Adrenal gland (tissue), 12 donors: ENCODE data around the gene SULT2A1. TPM values are rescaled to one million over a fixed set of nuclear protein-coding genes. Genes with fewer than 3 reads are reported as not detected.
A peak's percentile ranks its signal among the peaks of the same experiment; 100 is the strongest.
"Not testable (repeated sequence)": the region's sequence is repeated elsewhere in the genome, so short reads cannot be mapped to it uniquely, and the experiment has no call there.

ENCODE experiments used
- DNase-seq, 7 donors: peaks; one replicate each; pipeline ENCODE4 v3.0.0-alpha.2; 2019 to 2020
- H3K27ac ChIP-seq, 5 donors: fragments of 200-600 bp; sonication (generic) in 4 of 5; 1 replicate in 3 of 5; 2 replicates in 2 of 5; pipeline versions ENCODE4 v1.5.1 to v1.8.0; 2016 to 2020; ENCODE audit warnings: mild to moderate bottlenecking in 1 of 5
- H3K27me3 ChIP-seq: fragments of 200-600 bp; 2 replicates; pipeline ENCODE4 v1.8.0; 2021
- H3K36me3 ChIP-seq, 2 donors: fragments of 200-600 bp; replicated peaks in 1 of 2; 1 replicate in 1 of 2; 2 replicates in 1 of 2; pipeline versions ENCODE4 v1.5.1 to v1.8.0; 2018 to 2022
- H3K4me1 ChIP-seq, 2 donors: fragments of 200-600 bp; replicated peaks in 1 of 2; 1 replicate in 1 of 2; 2 replicates in 1 of 2; pipeline versions ENCODE4 v1.5.1 to v1.8.0; 2018 to 2021
- H3K4me3 ChIP-seq, 4 donors: fragments of 200-600 bp; sonication (generic) in 3 of 4; one replicate each; pipeline ENCODE4 v1.5.1; 2016 to 2018
- H3K9me3 ChIP-seq, 3 donors: fragments of 200-600 bp; sonication (generic) in 1 of 3; replicated peaks in 1 of 3; 1 replicate in 2 of 3; 2 replicates in 1 of 3; pipeline versions ENCODE4 v1.5.1 to v1.8.0; 2016 to 2021
- CTCF ChIP-seq, 6 experiments: fragments of 450-650 bp in 4 of 6; fragments of 200-600 bp in 2 of 6; sonication (generic) in 1 of 6; IDR thresholded peaks; 1 replicate in 5 of 6; 2 replicates in 1 of 6; pipeline versions ENCODE4 v1.5.1 to v1.8.0; 2016 to 2021; ENCODE audit warnings: antibody characterized with exemption in 6 of 6, mild to moderate bottlenecking in 2 of 6, moderate library complexity in 1 of 6
- POLR2A ChIP-seq, 2 donors: fragments of 450-650 bp; IDR thresholded peaks; one replicate each; pipeline ENCODE4 v1.6.1; 2017; ENCODE audit warnings: antibody characterized with exemption in 2 of 2, mild to moderate bottlenecking in 2 of 2, moderate library complexity in 1 of 2
- WGBS, 4 donors: extraction: QIAGEN DNeasy Blood & Tissue Kit in 2 of 4; methylation state at CpG; one replicate each; pipeline versions ENCODE4 v1.1.5 to v1.1.7; 2013 to 2017; 5-methylcytosine and 5-hydroxymethylcytosine counted together
- intact Hi-C, 2 donors: fragments of 100-400 bp; cut with DNase I; formaldehyde crosslinking; loops; one replicate each; pipeline versions ENCODE4 v1.14.1 to v1.15.0; 2022 to 2023
- polyA plus RNA-seq, 3 donors: library from polyadenylated mRNA; stranded (reverse); fragments of 200-250 nt in 2 of 3; fragments of 350-450 nt in 1 of 3; fragmentation: Illumina TruSeq in 1 of 3; extraction: RNeasy Lipid Tissue Mini Kit (QIAGEN cat#74804) in 1 of 3; gene quantifications; one replicate each; pipeline ENCODE4 v1.2.3, GENCODE V29; 2013 to 2014
- total RNA-seq, 9 donors: library from RNA; depleted of rRNA in 4 of 9; stranded (reverse); fragments of >200 nt in 4 of 9; fragments of 120-200 nt in 1 of 9; fragmentation: NEBNext Ultra II Directional in 1 of 9; extraction: Animal tissue kit (Norgen Biotek cat#: 25700) in 1 of 9; gene quantifications; one replicate each; pipeline versions ENCODE4 v1.1.0 to v1.2.4, GENCODE V29; 2013 to 2023
- donor health status: healthy with polysubstance abuse.
- donor health status: Bipolar disorder and iron deficiency.
- donor health status: DM: yes; HTN: yes; CAD: no.
- donor health status: DM: no; HTN: no; CAD: no.
- donor health status: DM: no; HTN: no; CAD: no.
- donor health status: DM: yes; HTN: yes; CAD: no.

Gene SULT2A1
- total and polyA plus RNA-seq, 12 donors: 124 to 5,138 (median 228) TPM

GRCh38 chr19:47861630-47862029 lies 24.5 kb downstream of the SULT2A1 start:
- Histone ChIP-seq H3K9me3 (no peaks in the 10 kb centered on the region), H3K4me3 (no peak overlapping the region), H3K4me1 (no peaks in the 10 kb centered on the region), H3K27me3 (no peaks in the 10 kb centered on the region), H3K36me3 (no peaks in the 10 kb centered on the region), H3K27ac (no peak overlapping the region)
- WGBS, 4 donors: 91 to 98% (median 96%) methylated on average over 5 of the region's 5 CpGs
- intact Hi-C loops: loop anchor here in 1 of 2 donors (2.0 kb wide), 1 partner anchor 49 kb away; no protein-coding TSS in a partner anchor
- TF ChIP-seq POLR2A (IDR thresholded peaks at IDR 0.05) (no peak), CTCF (IDR thresholded peaks at IDR 0.05) (no peak)
- DNase-seq: peak in 1 of 7 donors; percentile 8

- no peak for TF ChIP-seq POLR2A (IDR thresholded peaks at IDR 0.05)
- TF ChIP-seq CTCF (IDR thresholded peaks at IDR 0.05): no peak
- Histone ChIP-seq H3K36me3 (no peaks in the 10 kb centered on the region), H3K27ac (no peak overlapping the region), H3K9me3 (no peaks in the 10 kb centered on the region), H3K4me1 (no peaks in the 10 kb centered on the region), H3K4me3 (no peak overlapping the region), H3K27me3 (no peaks in the 10 kb centered on the region)
- intact Hi-C loops: no loop called here
- WGBS, 4 donors: 54 to 92% (median 62%) methylated on average over 3 to 28 of the region's 34 CpGs
- DNase-seq: peak in 1 of 7 donors; percentile 14
Measured at GRCh38 chr19:47860602-47861297, 25.4 kb downstream of the SULT2A1 start.

- 92 to 96% methylated on average over 2 to 11 of the region's 17 CpGs; no CpG with 5 or more reads in 2 of the 4 donors for WGBS, 4 donors
- H3K27ac ChIP-seq, H3K4me1 ChIP-seq, H3K36me3 ChIP-seq, H3K9me3 ChIP-seq, H3K4me3 ChIP-seq, intact Hi-C loops, H3K27me3 ChIP-seq: not testable (repeated sequence)
- peak in 1 of 7 donors; percentile 1 for DNase-seq
Measured at GRCh38 chr19:47859838-47860237, 26.3 kb downstream of the SULT2A1 start.

DNA sequence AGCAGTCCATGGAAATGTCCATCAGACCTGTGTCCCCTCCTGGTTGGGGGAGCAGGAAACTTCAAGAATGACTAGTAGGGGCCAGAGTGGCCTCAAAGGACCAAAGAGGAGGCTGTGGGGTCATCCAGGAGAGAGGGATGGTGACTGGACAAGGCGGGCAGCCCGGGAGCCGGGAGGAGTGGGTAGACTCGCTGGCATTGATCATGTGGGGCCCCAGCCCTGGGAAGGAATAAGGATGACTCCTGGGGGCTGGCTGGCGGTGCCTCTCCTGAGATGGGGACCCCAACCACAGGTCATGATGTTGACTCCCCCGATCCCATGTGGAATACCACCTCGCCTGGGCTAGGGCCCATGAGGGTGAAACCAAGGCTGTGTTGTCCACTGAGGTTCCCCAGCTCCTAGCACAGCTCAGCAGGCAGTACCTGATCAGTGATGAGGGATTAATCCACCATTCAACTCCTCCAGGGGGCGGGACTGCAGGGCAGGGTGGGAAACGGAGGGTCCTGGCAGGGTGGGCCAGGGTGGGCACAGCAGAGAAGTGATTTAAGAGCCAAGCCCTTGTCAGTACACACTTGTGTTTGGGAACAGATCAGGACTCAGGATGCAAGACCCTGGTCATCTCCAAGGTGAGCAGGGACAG lies 27.3 kb downstream of the SULT2A1 start, which contains the start of gene TPRX2:
Gene TPRX2 (plus strand): TSS at position 590 of the 640 bp plus-strand sequence. CDS start 12 bp downstream, at position 602.
- H3K4me3 ChIP-seq, H3K9me3 ChIP-seq, intact Hi-C loops, H3K36me3 ChIP-seq, H3K4me1 ChIP-seq, H3K27me3 ChIP-seq, DNase-seq, H3K27ac ChIP-seq: not testable (repeated sequence)
- WGBS, 4 donors: 82 to 97% (median 92%) methylated on average over 5 to 9 of the region's 9 CpGs

DNA sequence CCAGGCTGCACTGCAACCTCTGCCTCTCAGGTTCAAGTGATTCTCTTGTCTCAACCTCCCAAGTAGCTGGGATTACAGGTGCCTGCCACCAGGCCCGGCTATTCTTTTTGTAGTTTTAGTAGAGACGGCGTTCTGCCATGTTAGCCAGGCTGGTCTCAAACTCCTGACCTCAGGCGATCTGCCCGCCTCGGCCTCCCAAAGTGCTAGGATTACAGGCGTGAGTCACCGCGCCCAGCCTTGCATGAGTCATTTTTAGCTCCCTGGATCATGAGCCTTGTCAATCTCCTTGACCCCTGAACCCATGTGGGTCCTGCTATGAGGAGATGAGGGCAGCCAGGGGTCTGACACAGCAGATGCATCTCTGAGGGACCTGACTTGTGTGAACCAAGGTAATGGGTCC lies 27.9 kb downstream of the SULT2A1 start:
- intact Hi-C loops, H3K36me3 ChIP-seq, H3K9me3 ChIP-seq, H3K4me1 ChIP-seq, H3K4me3 ChIP-seq, H3K27me3 ChIP-seq, H3K27ac ChIP-seq: not testable (repeated sequence)
- 63 to 78% (median 69%) methylated on average over 9 of the region's 9 CpGs for WGBS, 4 donors
- DNase-seq: peak in 2 of 7 donors; percentile 21 to 38
